Muscle of leg (tissue), 11 donors: Measurements from ENCODE around the gene SLC49A3. TPM values are rescaled to one million over a fixed set of nuclear protein-coding genes. Genes with fewer than 3 reads are reported as not detected.
A peak's percentile ranks its signal among the peaks of the same experiment; 100 is the strongest.

Source experiments
- DNase-seq: peaks from one replicate; pipeline ENCODE4 v3.0.0; 2013
- H3K27ac ChIP-seq: one replicate; pipeline ENCODE4 v1.5.1; 2013; ENCODE audit warnings: mild to moderate bottlenecking, low read length, control low read depth
- H3K27me3 ChIP-seq: one replicate; pipeline ENCODE4 v1.6.1; 2013; ENCODE audit warnings: low read length; ENCODE audit not compliant: control insufficient read depth, insufficient read depth
- H3K36me3 ChIP-seq: one replicate; pipeline ENCODE4 v1.6.1; 2013; ENCODE audit warnings: low read length; ENCODE audit not compliant: control insufficient read depth, insufficient read depth
- H3K4me1 ChIP-seq: one replicate; pipeline ENCODE4 v1.6.1; 2013; ENCODE audit warnings: low read length; ENCODE audit not compliant: control insufficient read depth, insufficient read depth
- H3K4me3 ChIP-seq: one replicate; pipeline ENCODE4 v1.5.1; 2013; ENCODE audit warnings: low read length, control low read depth
- H3K9me3 ChIP-seq: replicated peaks from 2 replicates; pipeline ENCODE4 v1.6.1; 2013; ENCODE audit warnings: low read depth, low read length; ENCODE audit not compliant: control insufficient read depth
- WGBS: methylation state at CpG from one replicate; pipeline ENCODE4 v1.1.5; 2013; ENCODE audit warnings: missing lambda C conversion rate; ENCODE audit not compliant: insufficient coverage; 5-methylcytosine and 5-hydroxymethylcytosine counted together
- polyA plus RNA-seq, 8 donors: library from polyadenylated mRNA; unstranded; fragments of 120-200 nt; gene quantifications; one replicate each; pipeline versions ENCODE4 v1.2.1 to v1.2.3, GENCODE V29; 2013; ENCODE audit warnings: inconsistent platforms in 1 of 8, low replicate concordance in 1 of 8; ENCODE audit not compliant: insufficient read length in 8 of 8, insufficient read depth in 1 of 8
- total RNA-seq: library from RNA; stranded (reverse); fragments of 120-200 nt; gene quantifications from one replicate; pipeline ENCODE4 v1.2.4, GENCODE V29; 2013

Gene SLC49A3
- total and polyA plus RNA-seq, 9 donors = 2.9 to 26.4 (median 17.7) TPM

- Histone ChIP-seq H3K9me3 (no peaks in the 10 kb centered on the region), H3K27me3 (peaks cover 27% of the 10 kb centered on the region), H3K27ac (no peak overlapping the region), H3K36me3 (no peaks in the 10 kb centered on the region), H3K4me1 (peaks cover 20% of the 10 kb centered on the region), H3K4me3 (no peak overlapping the region)
- 82% methylated on average over 22 of the region's 29 CpGs for WGBS
- no peak for DNase-seq
Measured at GRCh38 chr4:653831-654502, 35.0 kb downstream of the SLC49A3 start.

- Histone ChIP-seq H3K27me3 (peaks cover 27% of the 10 kb centered on the region), H3K4me1 (peaks cover 25% of the 10 kb centered on the region)
- DNase-seq = no peak
Measured at GRCh38 chr4:653080-653821, 35.7 kb downstream of the SLC49A3 start.

GRCh38 chr4:651884-652642, 36.9 kb downstream of the SLC49A3 start:
- Histone ChIP-seq H3K36me3 (no peaks in the 10 kb centered on the region), H3K27ac (no peak overlapping the region), H3K4me3 (no peak overlapping the region), H3K27me3 (peaks cover 27% of the 10 kb centered on the region), H3K9me3 (no peaks in the 10 kb centered on the region), H3K4me1 (peaks cover 30% of the 10 kb centered on the region)
- DNase-seq = no peak
- WGBS = 48% methylated on average over 22 of the region's 24 CpGs

More at GRCh38 chr4:653080-653821, 35.7 kb downstream of the SLC49A3 start:
- Histone ChIP-seq H3K4me3 (no peak overlapping the region), H3K9me3 (no peaks in the 10 kb centered on the region), H3K27ac (no peak overlapping the region), H3K36me3 (no peaks in the 10 kb centered on the region)
- WGBS = 88% methylated on average over 35 of the region's 35 CpGs

- peaks cover 30% of the 10 kb centered on the region for H3K27me3 ChIP-seq
- H3K36me3 ChIP-seq = no peaks in the 10 kb centered on the region
- H3K27ac ChIP-seq = no peak overlapping the region
- H3K4me1 ChIP-seq = peaks cover 26% of the 10 kb centered on the region
- H3K9me3 ChIP-seq = no peaks in the 10 kb centered on the region
- 40% methylated on average over 47 of the region's 49 CpGs for WGBS
- no peak overlapping the region for H3K4me3 ChIP-seq
- no peak for DNase-seq
Measured at GRCh38 chr4:650951-651883, 37.7 kb downstream of the SLC49A3 start.

GRCh38 chr4:650461-650860, 38.5 kb downstream of the SLC49A3 start:
- DNase-seq = no peak
- no peak overlapping the region for H3K4me3 ChIP-seq

GRCh38 chr4:649751-650310, 39.1 kb downstream of the SLC49A3 start:
- WGBS = 86% methylated on average over 12 of the region's 13 CpGs
- H3K27me3 ChIP-seq = peaks cover 30% of the 10 kb centered on the region

More at GRCh38 chr4:650461-650860, 38.5 kb downstream of the SLC49A3 start:
- H3K36me3 ChIP-seq = no peaks in the 10 kb centered on the region
- H3K4me1 ChIP-seq = peaks cover 26% of the 10 kb centered on the region
- H3K27me3 ChIP-seq = peaks cover 30% of the 10 kb centered on the region
- H3K27ac ChIP-seq = no peak overlapping the region
- H3K9me3 ChIP-seq = no peaks in the 10 kb centered on the region
- WGBS = 68% methylated on average over 13 of the region's 18 CpGs

GRCh38 chr4:649293-649625, 39.7 kb downstream of the SLC49A3 start:
- Histone ChIP-seq H3K4me1 (peaks cover 26% of the 10 kb centered on the region), H3K27me3 (peaks cover 33% of the 10 kb centered on the region), H3K4me3 (no peak overlapping the region), H3K27ac (no peak overlapping the region), H3K9me3 (no peaks in the 10 kb centered on the region), H3K36me3 (no peaks in the 10 kb centered on the region)
- WGBS = 77% methylated on average over 7 of the region's 7 CpGs
- no peak for DNase-seq

More at GRCh38 chr4:649751-650310, 39.1 kb downstream of the SLC49A3 start:
- Histone ChIP-seq H3K9me3 (no peaks in the 10 kb centered on the region), H3K36me3 (no peaks in the 10 kb centered on the region), H3K4me3 (no peak overlapping the region), H3K4me1 (peaks cover 26% of the 10 kb centered on the region), H3K27ac (no peak overlapping the region)
- DNase-seq = no peak

GRCh38 chr4:648579-649292, 40.2 kb downstream of the SLC49A3 start:
- WGBS = 48% methylated on average over 25 of the region's 28 CpGs
- Histone ChIP-seq H3K4me3 (no peak overlapping the region), H3K27ac (peak overlapping the region; percentile 35)

GRCh38 chr4:647481-647880, 41.5 kb downstream of the SLC49A3 start:
- no peaks in the 10 kb centered on the region for H3K36me3 ChIP-seq
- peaks cover 31% of the 10 kb centered on the region for H3K27me3 ChIP-seq
- no peaks in the 10 kb centered on the region for H3K9me3 ChIP-seq
- peaks cover 26% of the 10 kb centered on the region for H3K4me1 ChIP-seq
- DNase-seq = no peak
- H3K4me3 ChIP-seq = no peak overlapping the region
- H3K27ac ChIP-seq = no peak overlapping the region
- WGBS = 95% methylated on average over 2 of the region's 13 CpGs

More at GRCh38 chr4:648579-649292, 40.2 kb downstream of the SLC49A3 start:
- DNase-seq = peak; percentile 53
- H3K36me3 ChIP-seq = no peaks in the 10 kb centered on the region
- H3K27me3 ChIP-seq = peaks cover 33% of the 10 kb centered on the region
- H3K9me3 ChIP-seq = no peaks in the 10 kb centered on the region
- peaks cover 26% of the 10 kb centered on the region for H3K4me1 ChIP-seq
